GM20431 (cell line): ENCODE data around the gene XYLT1.

Experiments
- in situ Hi-C: fragments of 300-500 bp; cut with MseI, MboI; formaldehyde crosslinking; loops from one replicate; pipeline ENCODE4 v1.15.0; 2020; ENCODE audit warnings: low sequenced_read_pairs; ENCODE audit not compliant: unreplicated experiment

Gene XYLT1

GRCh38 chr16:17053536-17054160 is 417.1 kb downstream of the XYLT1 start:
- in situ Hi-C loops = no loop called here
